HG03439 (cell line): Measurements from ENCODE around the gene TRIM15.
"Not testable (repeated sequence)": the region's sequence is repeated elsewhere in the genome, so short reads cannot be mapped to it uniquely, and the experiment has no call there.

Experiments
- ATAC-seq: cut with Tn5 transposase; IDR thresholded peaks from one replicate; pipeline ENCODE4 v1.9.1; 2021; ENCODE audit warnings: mild to moderate bottlenecking, moderate library complexity; ENCODE audit not compliant: unreplicated experiment

TRIM15 gene

GRCh38 chr6:30160785-30161531 is 2.4 kb upstream of the TRIM15 start, which contains the start of gene TRIM10:
Gene TRIM10, minus strand, starts transcription at chr6:30161211. Its CDS starts 353 bp downstream, at chr6:30160858.
- no peak for ATAC-seq

- no peak for ATAC-seq
Observed at GRCh38 chr6:30162265-30163089, 869 bp upstream of the TRIM15 start.

DNA sequence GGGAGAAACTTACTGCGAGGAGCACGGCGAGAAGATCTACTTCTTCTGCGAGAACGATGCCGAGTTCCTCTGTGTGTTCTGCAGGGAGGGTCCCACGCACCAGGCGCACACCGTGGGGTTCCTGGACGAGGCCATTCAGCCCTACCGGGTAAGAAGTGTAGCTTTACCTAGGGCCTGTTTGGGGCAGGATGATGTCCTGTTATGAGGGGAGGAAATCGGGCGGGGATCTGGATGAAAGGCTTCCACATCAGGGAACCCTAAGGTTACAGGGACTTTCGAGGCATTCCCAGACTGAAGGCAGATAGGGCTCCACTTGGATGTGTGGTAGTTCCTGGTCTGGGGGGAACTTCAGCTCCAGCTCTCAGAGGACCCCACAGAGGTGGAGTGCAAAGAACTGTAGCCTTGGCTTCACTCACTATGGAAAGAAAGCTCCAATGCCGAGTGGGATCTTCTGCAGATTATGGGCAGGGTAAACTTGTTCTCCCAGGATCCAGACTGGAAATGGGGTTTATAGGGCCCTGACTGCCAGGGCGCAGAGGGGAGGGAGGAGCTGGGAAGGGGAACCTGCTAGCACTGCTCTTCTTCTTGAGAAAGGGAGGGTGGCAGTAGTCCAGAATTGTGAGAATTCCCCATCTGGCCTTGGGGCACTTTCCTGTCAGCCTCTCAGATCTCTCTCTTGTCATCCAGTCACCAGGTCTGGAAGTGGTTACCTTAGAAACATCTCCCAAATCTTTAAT is 740 bp downstream of the TRIM15 start:
- ATAC-seq, result no peak

- no peak for ATAC-seq
Observed at GRCh38 chr6:30164714-30165113, 1.4 kb downstream of the TRIM15 start.

DNA sequence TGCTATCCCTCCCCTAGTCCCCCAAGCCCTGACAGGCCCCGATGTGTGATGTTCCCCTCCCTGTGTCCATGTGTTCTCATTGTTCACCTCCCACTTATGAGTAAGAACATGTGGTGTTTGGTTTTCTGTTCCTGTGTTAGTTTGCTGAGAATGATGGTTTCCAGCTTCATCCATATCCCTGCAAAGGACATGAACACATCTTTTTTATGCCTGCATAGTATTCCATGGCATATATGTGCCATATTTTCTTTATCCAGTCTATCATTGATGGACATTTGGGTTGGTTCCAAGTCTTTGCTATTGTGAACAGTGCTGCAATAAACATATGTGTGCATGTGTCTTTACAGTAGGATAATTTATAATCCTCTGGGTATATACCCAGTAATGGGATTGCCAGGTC is 1.9 kb downstream of the TRIM15 start:
- not testable (repeated sequence) for ATAC-seq

DNA sequence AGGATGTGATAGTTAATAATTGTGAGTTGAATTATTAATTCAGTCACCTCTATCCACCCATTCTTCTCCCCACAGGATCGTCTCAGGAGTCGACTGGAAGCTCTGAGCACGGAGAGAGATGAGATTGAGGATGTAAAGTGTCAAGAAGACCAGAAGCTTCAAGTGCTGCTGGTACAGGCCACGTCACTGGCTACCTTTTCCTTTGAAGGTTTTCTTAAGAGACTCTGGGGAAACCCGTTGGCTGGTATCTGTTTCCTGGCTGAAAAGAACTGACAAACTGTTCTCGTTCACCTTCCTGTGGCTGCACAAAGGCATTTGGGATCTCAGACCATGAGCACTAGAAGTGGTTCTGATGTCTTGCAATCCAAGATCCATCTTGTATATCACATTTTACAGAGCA is 3.8 kb downstream of the TRIM15 start:
- ATAC-seq, result no peak

- no peak for ATAC-seq
Observed at GRCh38 chr6:30168741-30169140, 5.4 kb downstream of the TRIM15 start.

DNA sequence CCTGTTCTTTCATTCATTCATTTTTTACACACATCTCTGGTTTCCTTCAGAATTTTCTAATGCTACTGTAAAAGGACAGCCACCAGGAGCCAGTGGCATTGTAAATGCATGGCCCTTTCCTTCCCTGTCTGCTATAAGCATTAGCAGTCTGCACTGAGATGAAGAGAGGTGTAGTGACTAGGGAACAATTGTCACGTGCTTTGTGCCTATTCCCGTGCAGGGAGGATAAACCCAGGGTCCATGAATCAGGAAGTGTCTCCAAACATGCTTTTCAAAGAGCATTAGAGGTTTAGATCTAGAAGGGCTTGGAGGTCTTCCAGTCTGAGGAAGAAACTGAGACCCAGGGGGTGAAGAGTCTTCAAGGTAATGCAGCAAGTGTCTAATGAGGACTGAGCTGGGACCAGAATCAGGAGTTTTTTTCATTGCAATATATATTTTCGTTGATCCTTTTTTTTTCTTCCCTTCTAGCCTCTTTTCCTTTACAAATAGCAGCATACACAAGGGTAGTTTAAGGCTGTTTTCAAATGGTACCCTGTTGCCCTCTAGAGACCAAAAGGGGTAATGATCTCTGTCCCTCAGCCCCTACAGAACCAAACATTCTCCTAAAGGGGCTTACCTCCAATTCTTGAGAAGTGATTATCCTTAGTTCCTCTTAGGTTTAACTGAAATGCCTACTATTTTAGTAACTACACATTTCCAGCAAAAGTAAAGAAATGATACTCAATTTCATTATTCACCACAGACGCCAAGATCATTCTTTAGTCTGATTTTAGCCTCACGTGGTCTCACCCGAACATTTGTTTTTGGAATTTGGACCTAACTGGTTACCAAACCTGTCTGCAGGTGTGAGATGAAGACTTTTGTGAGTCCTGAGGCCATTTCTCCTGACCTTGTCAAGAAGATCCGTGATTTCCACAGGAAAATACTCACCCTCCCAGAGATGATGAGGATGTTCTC is 6.6 kb downstream of the TRIM15 start:
- ATAC-seq, result no peak

- no peak for ATAC-seq
Observed at GRCh38 chr6:30171677-30172471, 8.5 kb downstream of the TRIM15 start.

- no peak for ATAC-seq
Observed at GRCh38 chr6:30172681-30173080, 9.3 kb downstream of the TRIM15 start.

- no peak for ATAC-seq
Observed at GRCh38 chr6:30175765-30176164, 12.4 kb downstream of the TRIM15 start.

DNA sequence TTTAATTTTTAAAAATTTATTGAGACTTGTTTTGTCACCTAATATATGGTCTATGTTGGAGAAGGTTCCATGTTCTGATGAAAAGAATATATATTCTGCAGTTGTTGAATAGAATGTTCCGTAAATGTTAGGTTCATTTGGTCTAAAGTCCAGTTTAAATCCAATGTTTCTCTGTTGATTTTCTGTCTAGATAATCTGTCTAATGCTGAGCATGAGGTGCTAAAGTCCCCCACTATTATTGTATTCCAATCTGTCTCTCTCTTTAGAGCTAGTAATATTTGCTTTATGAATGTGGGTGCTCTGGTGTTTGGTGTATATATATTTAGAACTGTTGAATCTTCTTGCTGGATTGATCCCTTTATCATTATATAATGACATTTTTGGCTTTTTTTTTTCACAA is 15.5 kb downstream of the TRIM15 start:
- ATAC-seq, result no peak

DNA sequence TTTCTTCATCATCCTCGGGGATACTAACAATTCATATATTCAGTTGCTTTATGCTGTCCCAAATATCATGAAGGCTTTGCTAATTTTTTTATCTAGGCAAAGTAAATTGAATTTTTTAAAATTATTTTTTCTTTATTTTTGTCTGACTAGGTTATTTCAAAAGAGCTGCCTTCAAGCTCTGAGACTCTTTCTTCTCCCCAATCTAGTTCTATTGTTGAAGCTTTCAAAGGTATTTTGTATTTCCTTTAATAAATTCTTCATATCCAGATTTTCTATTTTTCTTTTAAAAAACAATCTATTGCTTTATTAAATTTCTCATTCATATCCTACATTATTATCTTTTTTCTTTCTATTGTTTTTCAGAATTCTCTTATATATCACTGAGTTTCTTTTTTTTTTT is 16.8 kb downstream of the TRIM15 start:
- no peak for ATAC-seq

GRCh38 chr6:30184417-30185031 is 21.2 kb downstream of the TRIM15 start:
- no peak for ATAC-seq

DNA sequence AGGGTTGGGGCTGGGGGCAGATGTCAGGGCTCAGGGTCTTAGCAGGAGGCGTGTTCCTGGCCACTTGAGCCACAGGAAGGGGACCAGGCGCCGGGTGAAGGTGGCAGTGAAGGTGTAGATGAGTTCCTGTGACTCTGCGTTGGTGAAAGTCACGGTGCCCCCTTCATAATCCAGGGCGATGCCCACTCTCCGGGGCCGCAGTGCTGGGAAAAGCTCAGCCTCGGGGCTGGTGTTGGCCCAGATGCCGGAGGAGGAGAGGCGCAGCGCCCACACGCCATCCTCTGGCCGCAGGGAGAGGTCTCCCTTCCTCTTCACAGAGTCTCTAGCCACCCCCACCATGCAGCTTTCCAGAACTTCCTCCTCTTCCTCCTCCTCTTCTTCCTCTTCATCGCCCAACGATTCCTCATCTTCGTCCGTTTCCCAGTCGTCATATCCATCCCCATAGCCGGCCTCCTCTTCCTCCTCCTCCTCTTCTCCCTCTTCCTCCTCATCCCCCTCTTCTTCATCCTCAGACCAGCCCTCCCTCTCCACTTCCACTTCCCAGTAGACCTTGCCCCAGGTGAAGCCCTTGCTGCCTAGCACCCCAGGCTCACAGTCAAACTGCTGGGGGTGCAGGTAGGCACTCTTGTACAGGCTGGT is 22.6 kb downstream of the TRIM15 start:
- ATAC-seq, result no peak

GRCh38 chr6:30188541-30188940 is 25.2 kb downstream of the TRIM15 start:
- ATAC-seq, result no peak

DNA sequence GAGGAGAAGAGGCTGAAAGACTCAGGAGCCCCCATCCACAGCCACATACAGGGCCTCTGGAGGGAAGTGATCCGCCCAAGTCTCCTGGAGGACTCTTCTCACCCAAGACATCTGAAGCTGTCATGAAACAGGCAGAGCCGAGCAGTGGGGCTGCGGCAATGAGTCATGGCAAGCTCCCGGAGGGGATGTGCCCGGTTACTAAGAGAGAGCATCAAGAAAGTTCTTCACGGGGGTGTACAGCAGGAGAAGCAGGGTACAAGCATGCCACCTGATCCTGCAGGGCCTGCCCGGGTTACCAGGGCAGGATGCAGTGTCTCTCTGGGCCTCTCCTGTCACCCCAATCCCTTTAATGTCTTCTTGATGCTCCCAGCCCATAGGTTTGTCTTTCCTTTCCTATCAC is 28.7 kb downstream of the TRIM15 start:
- ATAC-seq, result no peak

- no peak for ATAC-seq
Observed at GRCh38 chr6:30194797-30195690, 31.7 kb downstream of the TRIM15 start.
